Fibroblast of the aortic adventitia (primary cell): ENCODE results near the gene RAD51B. TPM values are rescaled to one million over a fixed set of nuclear protein-coding genes. Genes with fewer than 3 reads are reported as not detected.
A peak's percentile ranks its signal among the peaks of the same experiment; 100 is the strongest.

ENCODE experiments used
- DNase-seq: peaks from one replicate; pipeline ENCODE4 v3.0.0-alpha.2; 2010; ENCODE audit warnings: low read depth
- H3K4me3 ChIP-seq: 2 replicates; pipeline ENCODE4 v1.5.1; 2011; ENCODE audit warnings: low read depth, mild to moderate bottlenecking, control low read depth, low read length, moderate library complexity
- CTCF ChIP-seq: IDR thresholded peaks from 2 replicates; pipeline ENCODE4 v1.5.1; 2011; ENCODE audit warnings: mild to moderate bottlenecking, low read length, control low read depth, inconsistent platforms; ENCODE audit not compliant: insufficient read depth
- total RNA-seq: library from RNA; depleted of rRNA; stranded (reverse); fragments of >200 nt; gene quantifications from 2 replicates; pipeline ENCODE4 v1.2.3, GENCODE V29; 2012; ENCODE audit warnings: low replicate concordance

RAD51B gene
- total RNA-seq, 1 donor, result 28.7 TPM

GRCh38 chr14:68626386-68626785 lies 806.8 kb downstream of the RAD51B start:
- peak; percentile 16 for DNase-seq
- no peak overlapping the region for H3K4me3 ChIP-seq
- no peak for TF ChIP-seq CTCF

- no peak for DNase-seq
- TF ChIP-seq CTCF, result no peak
- no peak overlapping the region for H3K4me3 ChIP-seq
Observed at GRCh38 chr14:68627050-68627867, 807.7 kb downstream of the RAD51B start.

DNA sequence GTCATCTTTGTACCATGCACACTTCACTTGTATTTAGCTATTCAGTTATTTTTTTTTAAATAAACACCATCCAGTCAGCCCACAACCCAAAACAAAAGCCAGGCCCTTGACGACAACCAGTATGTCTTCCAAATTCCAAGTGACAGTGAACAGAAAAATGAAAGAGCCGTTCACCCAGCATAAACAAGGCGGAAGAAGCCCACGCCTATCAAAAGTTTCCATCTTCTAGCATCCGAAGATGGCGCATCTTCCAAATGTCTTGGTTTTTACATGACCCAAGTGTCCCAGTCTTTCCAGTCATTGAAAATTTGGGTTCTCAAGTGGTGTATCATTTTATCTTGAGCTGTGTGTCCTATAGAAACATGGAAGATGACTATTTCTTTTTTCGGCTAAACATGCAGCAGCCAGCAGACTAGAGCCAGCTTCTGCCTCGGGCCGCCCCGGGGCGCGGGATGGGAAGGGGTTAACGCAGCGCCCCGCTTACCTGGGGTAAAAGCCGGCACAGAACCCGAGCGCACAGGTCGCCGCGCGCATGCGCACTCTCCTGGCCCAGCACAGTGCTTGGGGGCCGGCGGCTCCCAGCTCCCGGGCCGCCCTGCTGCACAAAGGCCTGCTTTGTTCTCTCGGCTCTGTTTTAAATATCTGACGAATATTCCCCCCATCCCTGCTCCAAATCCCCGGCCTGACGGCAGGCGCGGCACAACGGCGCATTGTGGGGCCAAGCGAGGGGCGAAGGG lies 808.5 kb downstream of the RAD51B start:
- H3K4me3 ChIP-seq, result no peak overlapping the region
- TF ChIP-seq CTCF, result no peak
- no peak for DNase-seq

DNA sequence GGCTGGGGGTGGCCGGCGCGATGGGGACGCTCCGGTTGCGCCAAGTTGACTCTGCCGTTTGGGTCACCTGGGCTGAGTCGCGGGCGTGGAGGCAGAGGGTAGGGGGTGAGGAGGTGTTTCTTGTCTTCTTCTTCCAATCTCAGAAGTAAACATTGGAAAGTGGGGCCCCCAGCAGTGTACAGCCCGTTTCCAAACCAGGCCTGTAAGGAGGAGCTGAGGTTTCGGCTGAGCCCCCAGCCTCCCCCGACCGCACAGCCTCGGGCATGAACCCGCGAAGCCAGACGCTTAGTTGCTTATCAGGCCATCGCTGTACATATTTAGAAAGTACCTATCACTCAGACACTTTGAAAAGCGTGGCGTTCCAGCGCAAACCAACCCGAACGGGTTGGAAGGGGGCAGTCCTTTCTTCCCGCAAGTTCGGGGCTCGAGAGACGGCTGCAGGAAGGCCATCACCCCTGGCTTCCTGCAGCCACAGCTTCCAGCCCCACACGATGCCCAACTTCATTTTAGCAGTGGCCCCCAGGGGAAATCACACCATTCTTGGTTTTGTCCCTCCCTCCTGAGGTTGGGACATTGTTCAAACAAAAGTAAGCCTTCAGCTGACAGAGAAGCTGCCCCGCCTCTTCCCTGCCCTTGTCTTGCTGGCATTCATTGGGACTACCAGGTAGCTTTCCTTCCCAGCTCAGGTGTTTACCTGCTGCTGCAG lies 809.2 kb downstream of the RAD51B start:
- no peak for TF ChIP-seq CTCF
- H3K4me3 ChIP-seq, result no peak overlapping the region
- no peak for DNase-seq

DNA sequence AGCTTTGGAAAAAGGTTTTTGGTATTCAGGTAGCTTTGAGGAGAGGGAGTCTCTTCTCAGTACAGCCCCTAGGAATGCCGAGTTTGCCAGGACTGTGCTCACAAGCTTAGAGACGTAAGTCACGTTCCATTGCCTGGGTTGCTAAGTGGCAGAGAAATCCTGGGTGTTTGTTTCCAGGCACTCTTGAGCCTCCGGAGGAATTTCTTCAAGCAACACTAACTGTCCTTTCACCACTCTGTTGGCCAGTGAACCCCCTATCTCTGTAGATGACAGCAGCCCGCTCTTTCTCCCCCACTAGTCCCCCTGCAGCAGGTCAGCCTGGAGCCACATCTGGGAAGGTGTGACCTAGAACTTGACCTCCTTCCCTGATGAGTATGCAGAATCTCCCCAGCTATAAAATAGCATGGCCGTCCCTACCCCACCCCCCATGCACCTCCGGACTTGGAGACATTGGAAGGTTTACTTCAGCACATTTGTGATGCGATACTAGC lies 810.5 kb downstream of the RAD51B start:
- no peak overlapping the region for H3K4me3 ChIP-seq
- TF ChIP-seq CTCF, result no peak
- DNase-seq, result no peak

GRCh38 chr14:68630611-68631393 lies 811.2 kb downstream of the RAD51B start:
- no peak overlapping the region for H3K4me3 ChIP-seq
- TF ChIP-seq CTCF, result no peak
- DNase-seq, result peak; percentile 19
